Anterior cingulate cortex (tissue), 58 donors: ENCODE results near the gene RESP18.

Source experiments
- DNase-seq, 58 donors: peaks; one replicate each; lab custom pipeline; 2025; lab: John Stamatoyannopoulos, UW

Gene RESP18

GRCh38 chr2:219280651-219281050, 51.9 kb downstream of the RESP18 start:
- peak in 2 of 58 donors; percentile 36 to 46 for DNase-seq

GRCh38 chr2:219279916-219280516, 52.5 kb downstream of the RESP18 start:
- peak in 3 of 58 donors; percentile 21 to 65 (median 49) for DNase-seq

GRCh38 chr2:219279151-219279915, 53.2 kb downstream of the RESP18 start, which contains the start of gene DNAJB2:
TSS of gene DNAJB2 (plus strand) at chr2:219279366. CDS start at chr2:219279834, 468 bp downstream.
- peak; percentile 83 to 99 (median 98) for DNase-seq

GRCh38 chr2:219278655-219279150, 53.8 kb downstream of the RESP18 start:
- DNase-seq = peak in 1 of 58 donors; percentile 39

- peak in 56 of 58 donors; percentile 22 to 85 (median 74) for DNase-seq
Measured at GRCh38 chr2:219277703-219278654, 54.6 kb downstream of the RESP18 start.
